Measurements from ENCODE around the gene RAB8B. TPM values are rescaled to one million over a fixed set of nuclear protein-coding genes. Genes with fewer than 3 reads are reported as not detected.

RAB8B gene
- total and polyA plus RNA-seq, 10 of the 15 experiments (the other 5 are each of a cell fraction or from before 2014, with no cell fraction given) = 17.8 to 104 (median 65.1) TPM

GRCh38 chr15:63256433-63257274 is 67.2 kb downstream of the RAB8B start:
- Histone ChIP-seq H3K36me3 (ENCODE audit: control insufficient read depth in 2 of 2, insufficient read depth in 2 of 2, low read length in 1 of 2) (peaks cover 0 to 10% of the 10 kb centered on the region in 2 experiments), H3K79me2 (ENCODE audit: control insufficient read depth, insufficient read depth, low read length) (no peaks in the 10 kb centered on the region), H3K9ac (ENCODE audit: control insufficient read depth, insufficient read depth, low read length) (no peak overlapping the region), H3K9me3 (replicated peaks; ENCODE audit: control insufficient read depth, insufficient read depth, low read length) (no peaks in the 10 kb centered on the region), H3K4me2 (ENCODE audit: control insufficient read depth, insufficient read depth) (no peak overlapping the region), H3K27me3 (replicated peaks in 1 of 2; ENCODE audit: control insufficient read depth in 2 of 2, insufficient read depth in 2 of 2, low read length in 1 of 2) (no peaks in the 10 kb centered on the region), H4K20me1 (ENCODE audit: control insufficient read depth, insufficient read depth) (no peaks in the 10 kb centered on the region), H3K27ac (ENCODE audit: control insufficient read depth, insufficient read depth) (no peak overlapping the region), H3K4me1 (ENCODE audit: control insufficient read depth, insufficient read depth, low read length) (no peaks in the 10 kb centered on the region), H2AFZ (ENCODE audit: control insufficient read depth, low read depth, low read length) (no peak overlapping the region), H3K4me3 (no peak overlapping the region)
- ChIA-PET CTCF (no interaction called here), RAD21 (ENCODE audit: unreplicated experiment) (no interaction called here), SMC1A (ENCODE audit: uncharacterized antibody, unreplicated experiment) (interaction anchor here (0.8 to 1.2 kb wide), 3 partner anchors 13 to 90 kb away, joined by 3 read pairs; no protein-coding TSS in a partner anchor), POLR2A (interaction anchor here (0.5 to 0.7 kb wide), 2 partner anchors 155 to 471 kb away, joined by 3 read pairs; no protein-coding TSS in a partner anchor)
- ATAC-seq = no peak
- no peak for FAIRE-seq
- 98% methylated on average over 5 of the region's 5 CpGs for whole genome bisulfite sequencing (ENCODE audit: insufficient coverage, insufficient replicate concordance, low lambda C conversion rate, missing lambda C conversion rate)
- DNase-seq (ENCODE audit: low read depth, low spot score) = no peak
- in situ Hi-C loops (cut with MboI) = no loop called here
- BruUV-seq (replicated peaks) = no TSS peak
- intact Hi-C loops (cut with micrococcal nuclease; ENCODE audit: unreplicated experiment) = loop anchor here (2.0 kb wide), 1 partner anchor 68 kb away; the partner anchor contains the start of gene RAB8B
- TF ChIP-seq REST (IDR thresholded peaks at IDR 0.05; ENCODE audit: low read depth, low read length) = no peak
- TF ChIP-seq ATF2 (IDR thresholded peaks at IDR 0.05; ENCODE audit: low read length) = no peak
- no peak for TF ChIP-seq BCLAF1 (IDR thresholded peaks at IDR 0.05)
- no peak for TF ChIP-seq E2F4 (IDR thresholded peaks at IDR 0.05; ENCODE audit: low read depth, low read length)
- TF ChIP-seq NRF1 (conservative IDR thresholded peaks at IDR 0.05; ENCODE audit: low read depth, low read length) = no peak
- TF ChIP-seq BHLHE40 (IDR thresholded peaks at IDR 0.05; ENCODE audit: borderline replicate concordance in 1 of 2, low read depth in 2 of 2, low read length in 1 of 2) = no peak
- no peak for TF ChIP-seq IRF5 (IDR thresholded peaks at IDR 0.05; ENCODE audit: borderline replicate concordance)
- TF ChIP-seq TCF3 (IDR thresholded peaks at IDR 0.05; ENCODE audit: borderline replicate concordance, insufficient read depth, low read depth, low read length) = no peak

Data from GM12878 (cell line).